ENCODE data around the gene AANAT. TPM values are rescaled to one million over a fixed set of nuclear protein-coding genes. Genes with fewer than 3 reads are reported as not detected.

AANAT gene
- total RNA-seq, 1 experiment from 2014 or later, result not detected

GRCh38 chr17:76442341-76443338, 24.8 kb upstream of the AANAT start:
- DNase-seq (ENCODE audit: low spot score), result no peak

GRCh38 chr17:76444518-76445311, 22.7 kb upstream of the AANAT start:
- no peak for DNase-seq (ENCODE audit: low spot score)

- DNase-seq (ENCODE audit: low spot score), result no peak
Measured at GRCh38 chr17:76445697-76446448, 21.5 kb upstream of the AANAT start.

GRCh38 chr17:76446449-76447231, 20.8 kb upstream of the AANAT start:
- peak; percentile 94 for DNase-seq (ENCODE audit: low spot score)

GRCh38 chr17:76447931-76448652, 19.3 kb upstream of the AANAT start:
- no peak for DNase-seq (ENCODE audit: low spot score)

- DNase-seq (ENCODE audit: low spot score), result no peak
Measured at GRCh38 chr17:76449126-76449525, 18.3 kb upstream of the AANAT start.

GRCh38 chr17:76451506-76451905, 15.9 kb upstream of the AANAT start:
- no peak for DNase-seq (ENCODE audit: low spot score)

- no peak for DNase-seq (ENCODE audit: low spot score)
Measured at GRCh38 chr17:76452127-76452659, 15.2 kb upstream of the AANAT start.

GRCh38 chr17:76452660-76453430, 14.6 kb upstream of the AANAT start, which contains the start of gene UBE2O:
UBE2O (minus strand) TSS chr17:76453152; CDS start chr17:76453141, 11 bp downstream.
- DNase-seq (ENCODE audit: low spot score), result peak; percentile 86

GRCh38 chr17:76453431-76453743, 14.0 kb upstream of the AANAT start:
- DNase-seq (ENCODE audit: low spot score), result no peak

GRCh38 chr17:76458580-76459490, 8.6 kb upstream of the AANAT start:
- peak; percentile 49 for DNase-seq (ENCODE audit: low spot score)

GRCh38 chr17:76459674-76460073, 7.7 kb upstream of the AANAT start:
- no peak for DNase-seq (ENCODE audit: low spot score)

GRCh38 chr17:76461765-76462555, 5.4 kb upstream of the AANAT start:
- DNase-seq (ENCODE audit: low spot score), result no peak

GRCh38 chr17:76462556-76463290, 4.7 kb upstream of the AANAT start:
- no peak for DNase-seq (ENCODE audit: low spot score)

GRCh38 chr17:76466775-76467130, 650 bp upstream of the AANAT start:
- no peak for DNase-seq (ENCODE audit: low spot score)

- no peak for DNase-seq (ENCODE audit: low spot score)
Measured at GRCh38 chr17:76467809-76468633, 618 bp downstream of the AANAT start.

Measured in H4 (cell line).